Kidney glomerular epithelial cell (primary cell): Measurements from ENCODE around the gene GRIN1.
A peak's percentile ranks its signal among the peaks of the same experiment; 100 is the strongest.

Source experiments
- DNase-seq: peaks from one replicate; lab custom pipeline; 2025; lab: John Stamatoyannopoulos, UW

GRIN1 gene

DNA sequence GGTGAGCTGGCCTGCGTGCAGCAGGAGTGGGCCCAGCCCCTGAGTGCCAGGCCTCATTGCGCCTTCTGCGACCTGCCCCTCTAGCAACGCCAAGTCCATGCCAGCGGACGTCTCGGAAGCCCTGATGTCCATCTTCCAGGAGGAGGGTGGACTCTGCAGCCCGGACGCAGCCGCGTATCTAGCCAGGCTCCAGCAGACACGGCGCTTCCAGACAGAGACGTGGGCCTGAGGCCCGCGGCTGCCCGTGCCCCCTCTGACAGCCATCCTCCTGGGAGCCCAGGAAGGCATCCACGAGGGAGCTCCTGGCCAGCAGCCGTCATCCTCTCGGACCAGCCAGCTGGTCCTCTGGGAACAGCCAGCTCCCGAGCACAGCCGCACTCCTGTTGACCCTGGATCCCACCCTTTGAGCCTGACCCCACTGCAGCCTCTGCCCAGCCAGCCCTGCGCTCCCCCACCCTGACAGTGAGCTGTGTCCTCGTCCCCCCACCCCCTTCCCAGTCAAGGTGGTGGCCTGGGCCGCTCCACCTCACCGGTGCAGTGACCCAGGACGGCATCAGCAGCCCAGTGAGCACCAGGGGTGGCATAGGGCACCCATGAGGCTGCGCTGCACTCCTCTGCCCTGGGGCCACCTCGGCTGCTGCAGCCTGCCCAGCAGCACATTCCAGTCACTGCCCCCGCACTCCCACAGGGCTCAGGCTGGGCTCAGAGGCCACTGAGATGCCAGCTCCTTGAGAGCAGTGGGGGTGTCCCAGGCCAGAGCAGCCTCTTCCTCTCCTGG is 77.4 kb downstream of the GRIN1 start:
- DNase-seq: no peak

DNA sequence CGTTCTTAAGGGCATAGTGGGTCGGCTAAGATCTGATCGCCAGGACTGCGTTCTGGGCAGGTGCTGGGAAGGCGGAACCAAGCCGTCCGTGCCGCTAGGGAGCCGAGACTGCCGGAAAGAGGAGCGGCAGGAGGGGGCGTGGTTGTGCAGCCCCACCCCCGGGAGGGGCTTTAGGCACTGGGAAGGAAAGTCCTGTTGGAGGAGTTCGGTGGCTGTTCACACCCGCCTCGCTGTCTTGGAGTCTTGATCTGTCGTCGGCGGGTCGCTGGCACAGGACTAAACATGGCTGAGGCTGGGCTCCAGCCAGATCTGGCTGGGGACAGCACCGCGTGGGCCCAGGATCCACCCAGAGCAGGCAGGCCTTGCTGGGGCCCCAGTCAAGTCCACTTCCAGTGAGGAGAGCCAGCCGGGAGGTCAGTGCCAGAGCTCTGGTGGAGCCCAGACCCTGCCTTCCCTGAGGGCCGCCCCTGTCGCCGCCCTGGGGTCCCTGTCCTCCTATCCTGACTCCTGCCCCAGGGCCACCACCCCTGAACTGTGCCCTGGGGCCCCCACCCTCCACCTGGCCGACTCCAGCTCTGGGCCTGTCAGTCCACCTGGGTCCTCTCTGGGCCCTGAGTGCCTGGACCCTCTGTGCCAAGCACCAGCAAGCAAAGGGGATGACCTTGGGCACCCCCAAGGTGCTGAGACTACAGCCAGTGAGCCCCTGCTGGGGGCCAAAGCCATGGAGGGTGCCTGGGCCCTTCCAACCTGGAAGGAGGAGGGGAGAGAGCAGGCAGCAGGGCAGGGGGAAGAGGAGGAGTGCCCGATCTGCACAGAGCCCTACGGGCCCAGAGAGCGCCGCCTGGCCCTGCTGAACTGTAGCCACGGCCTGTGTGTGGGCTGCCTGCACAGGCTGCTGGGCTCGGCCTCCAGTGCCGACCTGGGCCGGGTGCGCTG is 78.6 kb downstream of the GRIN1 start:
- peak; percentile 60 for DNase-seq

DNA sequence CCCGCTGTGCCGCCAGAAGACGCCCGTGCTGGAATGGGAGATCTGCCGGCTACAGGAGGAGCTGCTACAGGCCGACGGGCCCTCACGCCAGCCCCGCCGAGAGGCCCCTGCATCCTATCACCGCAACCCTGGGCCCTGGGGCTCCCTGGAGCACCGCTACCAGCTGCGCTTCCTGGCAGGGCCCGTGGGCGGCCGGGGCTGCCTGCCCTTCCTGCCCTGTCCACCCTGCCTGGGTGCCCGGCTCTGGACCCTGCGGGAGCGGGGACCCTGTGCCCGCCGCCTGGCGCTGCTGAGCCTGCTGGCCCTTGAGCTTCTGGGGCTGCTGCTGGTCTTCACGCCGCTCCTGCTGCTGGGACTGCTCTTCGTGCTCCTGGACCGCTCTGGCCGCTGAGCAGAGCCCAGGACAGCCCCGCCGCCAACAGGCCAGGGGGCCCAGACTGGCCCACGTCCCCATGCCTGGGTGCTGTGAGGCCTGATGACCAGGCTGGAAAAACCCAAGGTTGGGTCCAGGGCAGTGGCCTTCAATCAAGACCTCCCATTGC is 79.3 kb downstream of the GRIN1 start:
- DNase-seq: no peak
